Measurements from ENCODE around the gene SLCO2A1.

The SLCO2A1 gene

GRCh38 chr3:133894353-133895207 lies 135.1 kb downstream of the SLCO2A1 start:
- DNase-seq (ENCODE audit: low read depth): no peak
- no peak for TF ChIP-seq CTCF (IDR thresholded peaks at IDR 0.05; ENCODE audit: low read depth, low read length, missing control alignments)
- H3K4me3 ChIP-seq (ENCODE audit: low read depth, low read length): no peak overlapping the region

GRCh38 chr3:133893683-133894352 lies 135.9 kb downstream of the SLCO2A1 start:
- H3K4me3 ChIP-seq (ENCODE audit: low read depth, low read length): no peak overlapping the region
- TF ChIP-seq CTCF (IDR thresholded peaks at IDR 0.05; ENCODE audit: low read depth, low read length, missing control alignments): no peak
- DNase-seq (ENCODE audit: low read depth): no peak

GRCh38 chr3:133892541-133893231 lies 137.0 kb downstream of the SLCO2A1 start:
- TF ChIP-seq CTCF (IDR thresholded peaks at IDR 0.05; ENCODE audit: low read depth, low read length, missing control alignments): no peak
- no peak for DNase-seq (ENCODE audit: low read depth)
- H3K4me3 ChIP-seq (ENCODE audit: low read depth, low read length): no peak overlapping the region

- no peak overlapping the region for H3K4me3 ChIP-seq (ENCODE audit: low read depth, low read length)
- no peak for DNase-seq (ENCODE audit: low read depth)
- no peak for TF ChIP-seq CTCF (IDR thresholded peaks at IDR 0.05; ENCODE audit: low read depth, low read length, missing control alignments)
These were observed 137.9 kb downstream of the SLCO2A1 start for GRCh38 chr3:133891662-133892378.

- TF ChIP-seq CTCF (IDR thresholded peaks at IDR 0.05; ENCODE audit: low read depth, low read length, missing control alignments): no peak
- H3K4me3 ChIP-seq (ENCODE audit: low read depth, low read length): no peak overlapping the region
- no peak for DNase-seq (ENCODE audit: low read depth)
These were observed 138.6 kb downstream of the SLCO2A1 start for GRCh38 chr3:133890972-133891644.

- no peak for DNase-seq (ENCODE audit: low read depth)
- no peak overlapping the region for H3K4me3 ChIP-seq (ENCODE audit: low read depth, low read length)
- no peak for TF ChIP-seq CTCF (IDR thresholded peaks at IDR 0.05; ENCODE audit: low read depth, low read length, missing control alignments)
These were observed 139.7 kb downstream of the SLCO2A1 start for GRCh38 chr3:133890037-133890436.

All from GM12864 (cell line).